Osteoblast (primary cell): ENCODE measurements around the gene WDR86. TPM values are rescaled to one million over a fixed set of nuclear protein-coding genes. Genes with fewer than 3 reads are reported as not detected.

Experiments used
- DNase-seq: peaks from one replicate; pipeline ENCODE4 v3.0.0; 2011; ENCODE audit warnings: low spot score, mixed read lengths; ENCODE audit not compliant: insufficient read length; ENCODE audit errors: missing footprints
- H2AFZ ChIP-seq: 2 replicates; pipeline ENCODE4 v1.6.0; 2011; ENCODE audit warnings: mild to moderate bottlenecking, low read length
- H3K27ac ChIP-seq: 2 replicates; pipeline ENCODE4 v1.5.1; 2011; ENCODE audit warnings: mild to moderate bottlenecking, low read depth, low read length, moderate library complexity
- H3K27me3 ChIP-seq: 2 replicates; pipeline ENCODE4 v1.6.0; 2012; ENCODE audit warnings: mild to moderate bottlenecking, control low read depth, inconsistent platforms, low read length, moderate library complexity; ENCODE audit not compliant: insufficient read depth
- H3K36me3 ChIP-seq: 2 replicates; pipeline ENCODE4 v1.5.1; 2011; ENCODE audit warnings: mild to moderate bottlenecking, low read length, control low read depth, moderate library complexity; ENCODE audit not compliant: insufficient read depth
- H3K4me1 ChIP-seq: 2 replicates; pipeline ENCODE4 v1.5.1; 2011; ENCODE audit warnings: mild to moderate bottlenecking, low read length, control low read depth, moderate library complexity; ENCODE audit not compliant: insufficient read depth
- H3K4me2 ChIP-seq: 2 replicates; pipeline ENCODE4 v1.6.0; 2011; ENCODE audit warnings: mild to moderate bottlenecking, low read length; ENCODE audit not compliant: insufficient read depth
- H3K4me3 ChIP-seq: fragments of 200-600 bp; sonication (generic); 3 replicates; pipeline ENCODE4 v1.5.1; 2012; ENCODE audit warnings: mild to moderate bottlenecking, low read length, inconsistent platforms; ENCODE audit not compliant: insufficient read depth
- H3K79me2 ChIP-seq: 2 replicates; pipeline ENCODE4 v1.6.0; 2012; ENCODE audit warnings: mild to moderate bottlenecking, low read length, control low read depth, inconsistent platforms; ENCODE audit not compliant: insufficient read depth
- H3K9me3 ChIP-seq: 2 replicates; pipeline ENCODE4 v1.5.1; 2011; ENCODE audit warnings: low read depth, low read length, control low read depth
- H4K20me1 ChIP-seq: 2 replicates; pipeline ENCODE4 v1.6.0; 2012; ENCODE audit warnings: mild to moderate bottlenecking, low read length, control low read depth; ENCODE audit not compliant: insufficient read depth
- CTCF ChIP-seq: IDR thresholded peaks from 2 replicates; pipeline ENCODE4 v1.5.1; 2011; ENCODE audit warnings: mild to moderate bottlenecking, low read depth, low read length, moderate library complexity; ENCODE audit errors: extremely low read depth
- total RNA-seq: library from RNA; depleted of rRNA; stranded (reverse); fragments of >200 nt; gene quantifications from 2 replicates; pipeline ENCODE4 v1.2.3, GENCODE V29; 2012

The WDR86 gene
- total RNA-seq, 1 donor = 15.6 TPM

DNA sequence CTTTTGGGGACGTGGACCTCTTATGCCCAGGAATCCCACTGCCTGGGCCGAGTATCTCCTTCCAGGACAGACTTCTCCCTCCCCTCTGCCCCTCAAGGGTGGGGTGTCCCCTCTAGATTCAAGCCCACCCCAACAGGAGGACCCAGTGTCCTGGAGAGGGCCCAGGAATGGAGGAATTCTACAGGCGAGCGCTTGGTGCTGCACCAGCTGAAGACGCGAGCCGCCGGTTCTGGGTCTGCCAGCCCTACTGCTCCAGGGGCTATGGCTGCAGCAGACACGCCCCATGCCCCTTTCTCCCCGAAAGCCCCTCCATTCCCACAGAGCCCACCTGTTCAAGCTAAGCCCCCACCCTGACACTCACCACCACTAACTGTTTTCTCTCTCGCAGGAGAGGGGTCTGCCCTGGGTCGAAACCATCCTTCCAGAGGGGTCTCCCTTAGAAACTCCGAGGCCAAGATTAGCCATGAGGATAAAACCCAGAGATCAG, 21.5 kb upstream of the WDR86 start:
- Histone ChIP-seq H3K4me2 (no peak overlapping the region), H3K9me3 (no peaks in the 10 kb centered on the region), H2AFZ (no peak overlapping the region), H3K27me3 (no peaks in the 10 kb centered on the region), H3K4me3 (no peak overlapping the region), H3K4me1 (peaks cover 29% of the 10 kb centered on the region), H3K79me2 (no peaks in the 10 kb centered on the region), H3K27ac (no peak overlapping the region), H4K20me1 (no peaks in the 10 kb centered on the region), H3K36me3 (no peaks in the 10 kb centered on the region)
- TF ChIP-seq CTCF = no peak
- DNase-seq = peak; percentile 53

GRCh38 chr7:151430391-151431205, 20.8 kb upstream of the WDR86 start:
- no peak overlapping the region for H2AFZ ChIP-seq
- H3K4me3 ChIP-seq = no peak overlapping the region
- H4K20me1 ChIP-seq = no peaks in the 10 kb centered on the region
- no peak overlapping the region for H3K27ac ChIP-seq
- H3K36me3 ChIP-seq = no peaks in the 10 kb centered on the region
- no peak overlapping the region for H3K4me2 ChIP-seq
- DNase-seq = peak; percentile 92
- H3K27me3 ChIP-seq = no peaks in the 10 kb centered on the region
- no peak for TF ChIP-seq CTCF
- no peaks in the 10 kb centered on the region for H3K79me2 ChIP-seq
- no peaks in the 10 kb centered on the region for H3K9me3 ChIP-seq
- H3K4me1 ChIP-seq = peaks cover 36% of the 10 kb centered on the region

GRCh38 chr7:151429560-151430331, 19.9 kb upstream of the WDR86 start:
- Histone ChIP-seq H3K36me3 (no peaks in the 10 kb centered on the region), H4K20me1 (no peaks in the 10 kb centered on the region), H3K4me2 (no peak overlapping the region), H3K79me2 (no peaks in the 10 kb centered on the region), H3K4me3 (no peak overlapping the region), H3K27ac (peak overlapping the region; percentile 54), H3K27me3 (no peaks in the 10 kb centered on the region), H3K4me1 (peaks cover 45% of the 10 kb centered on the region), H3K9me3 (no peaks in the 10 kb centered on the region), H2AFZ (no peak overlapping the region)
- peak; percentile 86 for DNase-seq
- TF ChIP-seq CTCF = no peak

DNA sequence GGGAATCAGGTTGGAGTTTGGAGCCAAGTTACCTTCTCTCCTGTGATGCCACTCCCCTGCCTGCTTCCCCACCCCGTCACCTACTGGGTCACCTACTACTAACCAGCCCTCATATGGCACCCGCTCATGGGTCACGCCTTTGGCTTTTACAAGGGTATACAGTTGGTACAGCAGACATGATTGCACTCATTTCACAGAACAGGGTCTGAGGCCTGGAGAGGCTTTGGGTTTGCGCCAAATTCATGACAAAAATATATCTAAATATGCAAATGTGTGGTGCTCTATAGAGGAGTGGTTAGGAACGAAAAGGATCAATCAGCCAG, 19.4 kb upstream of the WDR86 start:
- Histone ChIP-seq H3K9me3 (no peaks in the 10 kb centered on the region), H3K27ac (peak overlapping the region; percentile 54), H3K27me3 (no peaks in the 10 kb centered on the region), H3K36me3 (no peaks in the 10 kb centered on the region), H4K20me1 (no peaks in the 10 kb centered on the region), H3K4me1 (peaks cover 50% of the 10 kb centered on the region), H3K4me2 (no peak overlapping the region), H3K4me3 (no peak overlapping the region), H2AFZ (no peak overlapping the region), H3K79me2 (no peaks in the 10 kb centered on the region)
- no peak for TF ChIP-seq CTCF
- no peak for DNase-seq
